Activated T-cell treated with anti-CD3 and anti-CD28 coated beads, Interleukin-2, amount 50 U/mL, for 48 hours (primary cell): ENCODE measurements around the gene TTLL10.
A peak's percentile ranks its signal among the peaks of the same experiment; 100 is the strongest.

Source experiments
- DNase-seq, 2 experiments: peaks; one replicate each; pipeline ENCODE4 v3.0.0-alpha.2; 2020

Gene TTLL10

DNA sequence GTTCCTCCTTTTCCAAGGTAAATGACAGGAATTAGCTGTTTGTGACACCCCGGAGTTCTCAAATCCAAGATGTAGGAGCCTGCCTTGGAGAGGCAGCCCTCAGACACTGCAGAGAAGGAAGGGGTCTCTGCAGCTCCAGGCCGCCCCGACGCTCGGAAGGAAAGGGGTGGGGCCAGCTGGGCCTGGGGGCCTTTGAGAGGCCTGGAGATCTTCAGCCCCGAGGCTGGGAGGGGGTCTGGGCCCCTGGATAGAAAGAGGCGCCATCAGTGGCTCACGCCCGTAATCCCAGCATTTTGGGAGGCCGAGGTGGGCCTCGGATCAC, 33.9 kb downstream of the TTLL10 start:
- no peak for DNase-seq

DNA sequence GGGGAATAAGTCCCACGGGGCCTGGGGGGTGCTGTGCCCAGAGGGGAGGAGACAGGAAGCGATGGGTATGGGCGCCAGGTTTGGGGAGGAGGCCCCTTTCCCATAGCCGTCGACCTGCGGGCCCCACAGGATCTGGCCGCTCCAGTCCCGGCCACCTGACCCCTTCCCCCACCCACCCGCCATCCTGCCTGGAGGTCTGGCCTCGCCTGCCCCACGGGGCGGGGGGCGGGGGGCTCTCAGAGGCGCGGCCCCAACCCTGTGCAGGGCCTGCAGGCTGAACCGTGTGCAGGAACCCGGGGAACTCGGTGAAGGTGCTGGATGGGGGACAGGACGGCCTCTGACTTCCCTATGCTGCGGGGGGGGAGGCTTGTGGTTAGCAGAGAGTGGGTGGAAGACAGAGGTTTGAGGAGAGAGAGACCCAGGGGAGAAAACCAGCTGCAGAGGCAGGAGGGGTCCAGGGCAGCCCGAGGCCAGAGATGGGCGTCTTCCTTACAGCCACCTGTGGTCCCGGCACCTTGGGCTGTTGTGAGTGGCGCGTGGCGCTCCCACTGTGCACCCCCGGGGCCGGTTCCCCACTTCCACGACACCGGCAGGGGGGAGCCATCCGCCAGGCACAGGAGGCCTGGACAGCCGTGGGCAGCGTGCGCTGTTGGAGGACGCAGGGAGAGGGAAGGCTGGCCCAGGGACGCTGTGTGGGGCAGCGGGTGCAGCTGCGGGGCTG, 35.2 kb downstream of the TTLL10 start:
- DNase-seq = peak; percentile 75 to 79

DNA sequence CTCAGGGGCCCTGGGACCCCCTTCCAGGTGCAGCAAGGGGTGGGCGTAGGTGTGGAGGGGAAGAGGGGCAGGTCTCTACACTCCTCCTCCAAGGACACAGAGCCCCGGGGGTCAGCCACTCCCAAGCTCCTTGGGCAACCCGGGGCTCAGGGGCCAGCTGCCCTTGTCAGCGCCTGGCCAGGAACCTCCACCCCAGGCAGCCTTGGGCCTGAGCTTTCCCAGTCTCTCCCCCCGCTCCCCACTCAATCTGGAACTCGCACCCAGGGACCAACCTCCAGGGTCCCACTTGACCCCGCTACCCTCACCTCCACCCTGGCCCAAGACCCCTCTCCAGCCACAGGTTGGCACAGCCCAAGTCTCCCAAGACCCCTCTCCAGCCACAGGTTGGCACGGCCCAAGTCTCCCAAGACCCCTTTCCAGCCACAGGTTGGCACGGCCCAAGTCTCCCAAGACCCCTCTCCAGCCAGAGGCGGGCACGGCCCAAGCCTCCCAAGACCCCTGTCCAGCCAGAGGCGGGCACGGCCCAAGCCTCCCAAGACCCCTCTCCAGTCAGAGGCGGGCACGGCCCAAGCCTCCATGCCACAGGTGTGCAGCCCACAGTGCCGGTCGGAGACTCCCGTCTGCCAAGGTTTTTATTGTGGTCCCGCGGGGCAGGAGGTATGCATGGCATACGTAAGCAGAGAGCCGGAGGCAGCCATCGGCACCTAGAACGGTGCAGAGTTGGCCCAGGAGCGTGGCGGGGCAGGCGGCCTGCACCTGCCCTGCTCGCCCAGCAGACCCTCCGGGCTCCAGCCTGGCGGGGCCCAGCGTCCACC, 37.3 kb downstream of the TTLL10 start:
- peak in 1 of 2 experiments; percentile 22 for DNase-seq

DNA sequence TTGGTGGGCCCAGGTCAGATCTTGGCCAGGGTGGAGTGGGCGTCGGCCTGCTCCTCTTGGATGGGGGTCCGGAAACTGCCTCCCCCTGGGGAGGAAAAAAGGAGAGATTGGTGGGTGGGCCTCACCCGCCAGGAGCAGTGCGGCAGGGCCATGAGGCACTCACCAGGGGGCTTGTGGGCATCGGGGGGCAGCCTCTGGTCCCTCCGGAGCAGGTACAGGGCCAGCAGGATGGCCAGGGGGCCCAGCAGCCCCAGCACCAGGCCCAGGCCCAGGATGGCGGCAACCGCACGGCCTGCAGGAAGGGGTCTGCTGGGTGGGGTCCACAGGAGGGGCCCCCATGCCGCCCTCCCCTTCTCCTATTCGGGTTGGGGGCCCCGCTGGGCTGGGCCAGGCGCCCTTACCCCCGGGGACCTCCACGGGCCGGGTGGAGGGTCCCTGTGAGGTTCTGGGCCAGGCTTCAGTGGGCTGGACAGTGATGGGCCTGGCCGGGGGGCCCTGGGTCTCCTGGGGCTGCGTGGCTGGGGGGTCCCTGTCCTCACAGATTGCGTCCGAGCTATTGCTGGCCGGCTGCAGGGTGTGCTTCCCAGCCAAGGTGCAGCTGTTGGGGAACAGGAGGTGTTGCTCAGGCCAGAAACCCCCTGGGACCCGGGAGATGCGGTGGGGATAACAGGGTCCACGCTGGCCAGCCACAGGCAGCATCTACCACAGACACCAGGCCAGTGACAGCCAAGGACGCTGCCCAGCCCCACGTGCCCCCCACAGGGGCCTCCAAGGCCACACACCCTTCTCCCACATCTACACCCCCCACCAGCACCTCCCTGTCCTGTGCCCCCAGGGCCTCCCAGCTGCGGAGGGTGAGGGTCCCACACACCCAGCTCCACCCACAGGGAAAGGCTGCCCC, 38.1 kb downstream of the TTLL10 start:
- DNase-seq = no peak

DNA sequence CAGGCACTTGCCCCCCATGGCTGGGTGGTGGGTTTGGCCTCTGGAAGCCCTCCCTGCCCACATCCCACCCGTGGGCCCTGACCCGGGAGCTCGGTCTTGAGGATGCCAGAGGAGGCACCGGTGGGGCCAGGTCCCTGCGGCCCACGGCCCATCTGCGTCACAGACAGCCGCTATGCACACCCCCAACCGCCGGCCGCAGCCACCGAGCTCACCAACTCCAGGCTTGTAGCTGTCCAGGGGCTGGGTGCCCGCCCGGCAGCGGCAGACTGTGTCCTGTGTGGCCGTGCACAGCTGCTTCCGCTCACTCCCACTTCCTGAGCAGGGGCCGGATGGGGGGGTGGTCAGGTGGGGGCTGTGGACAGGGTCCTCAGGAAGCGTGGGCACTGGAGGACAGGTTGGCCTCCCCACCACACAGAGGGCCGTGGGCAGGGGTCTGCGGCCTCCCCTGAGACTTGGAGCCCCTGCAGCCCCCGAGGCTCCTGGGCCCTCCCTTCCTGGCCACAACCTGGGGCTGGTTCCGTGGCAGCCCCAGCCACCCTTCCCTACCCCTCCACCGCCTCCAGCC, 39.2 kb downstream of the TTLL10 start:
- DNase-seq = peak; percentile 65 to 72

DNA sequence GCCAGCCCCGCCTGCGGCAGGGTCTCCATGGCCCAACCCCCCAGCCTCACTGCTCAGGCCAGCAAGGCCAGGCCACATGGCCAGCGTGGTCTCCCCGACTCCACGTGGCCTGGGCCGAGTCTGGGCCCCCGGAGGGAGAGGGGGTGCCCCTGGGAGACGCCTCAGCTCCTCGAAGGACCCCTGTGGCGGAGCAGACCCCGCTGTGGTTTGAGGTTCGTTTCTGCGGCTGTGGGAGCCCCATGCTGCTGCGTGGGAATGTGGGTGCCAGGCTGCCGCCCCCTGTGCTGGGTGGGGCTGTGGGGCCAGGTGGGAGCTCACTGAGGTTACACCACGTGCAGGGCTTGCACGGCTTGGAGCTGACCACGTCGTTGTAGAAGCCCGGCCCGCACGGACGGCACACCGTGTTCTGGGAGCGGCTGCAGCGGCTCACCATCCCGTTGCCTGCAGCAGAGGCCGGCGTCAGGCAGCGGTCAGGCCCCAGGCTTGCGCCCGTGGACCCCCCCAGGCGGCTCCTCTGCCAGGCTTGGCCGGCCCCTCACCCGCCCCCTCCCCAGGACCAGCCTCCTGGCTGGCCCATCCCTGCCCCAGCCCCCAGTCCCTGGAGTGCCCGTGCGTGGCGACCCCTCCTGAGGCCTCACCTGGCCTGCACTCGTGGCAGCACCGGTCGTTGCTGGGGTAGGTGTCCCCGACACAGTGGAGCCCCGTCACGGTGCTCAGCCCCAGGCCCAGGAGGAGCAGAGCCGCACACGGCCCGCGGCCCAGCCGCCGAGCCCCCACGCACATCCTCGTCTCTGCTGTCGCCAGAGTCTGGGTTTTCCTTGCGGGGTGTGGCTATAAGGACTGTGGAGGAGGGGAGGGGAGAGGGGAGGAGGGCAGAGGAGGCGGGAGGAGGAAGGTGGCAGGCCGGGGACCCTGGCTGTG, 39.9 kb downstream of the TTLL10 start, which contains the start of gene TNFRSF4:
TSS of gene TNFRSF4 (minus strand) at position 809 of the 921 bp plus-strand sequence. CDS start at position 783, 26 bp downstream.
- DNase-seq = peak; percentile 69

DNA sequence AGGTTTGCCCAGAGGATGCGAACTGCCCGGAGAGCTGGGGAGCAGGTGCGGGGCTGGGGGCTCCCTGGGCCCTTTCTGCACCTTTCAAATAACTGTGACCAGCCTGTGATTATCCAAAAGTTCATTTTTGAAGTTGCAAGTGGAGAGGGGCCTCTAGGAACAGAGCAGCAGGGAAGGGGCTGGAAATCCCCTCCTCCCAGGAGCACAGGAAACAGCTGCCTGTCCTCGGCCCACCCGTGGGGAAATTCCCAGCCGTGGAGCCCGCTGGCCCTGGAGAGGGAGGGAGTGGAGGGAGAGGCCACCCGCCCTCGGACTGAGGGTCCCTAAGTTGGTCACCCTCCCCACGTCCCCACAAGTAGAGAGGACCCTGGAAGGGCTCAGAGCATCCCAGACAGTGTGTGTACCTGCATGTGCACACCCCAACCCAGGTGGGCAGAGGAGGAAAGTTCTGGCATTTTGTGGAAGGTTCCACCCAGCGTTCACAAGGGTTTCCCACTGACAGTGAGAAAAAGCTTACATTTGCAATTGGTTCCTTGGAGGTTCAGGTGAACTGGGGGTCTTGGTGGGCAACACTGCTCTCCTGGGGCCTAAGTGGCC, 41.5 kb downstream of the TTLL10 start:
- DNase-seq = peak in 1 of 2 experiments; percentile 46

DNA sequence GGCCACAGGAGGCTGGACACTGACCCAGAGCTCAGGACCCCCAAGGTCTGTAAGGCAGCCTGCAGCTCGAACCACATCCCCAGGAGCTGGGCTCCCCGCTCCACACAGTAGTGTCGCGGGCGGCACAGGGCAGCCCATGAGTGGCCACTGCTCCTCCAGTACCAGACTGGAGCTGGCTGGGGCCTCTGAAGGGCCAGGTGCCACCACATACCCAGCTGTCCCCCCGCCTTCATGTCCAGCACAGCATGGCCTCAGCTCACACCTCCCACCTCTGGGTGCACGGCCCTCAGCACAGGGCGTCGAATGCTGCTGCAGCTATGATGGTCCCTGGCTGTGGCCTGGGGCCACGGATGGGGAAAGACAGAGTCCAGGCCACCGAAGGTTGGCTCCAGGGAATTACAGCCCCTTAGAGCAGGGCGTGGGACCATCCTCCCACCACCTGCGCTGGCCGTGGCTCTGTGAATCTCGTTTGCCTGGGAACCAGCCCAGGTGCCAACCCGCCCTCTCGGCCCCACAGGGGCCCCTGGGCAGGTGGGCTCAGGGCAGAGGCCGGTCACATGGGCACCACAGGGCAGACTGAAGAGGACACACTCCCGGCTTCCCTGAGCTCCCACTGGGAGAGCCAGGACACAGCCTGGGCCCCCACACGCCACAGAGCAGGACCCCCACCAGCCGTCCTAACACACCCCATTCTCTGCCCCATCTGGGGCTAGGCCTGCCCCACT, 42.4 kb downstream of the TTLL10 start:
- no peak for DNase-seq

DNA sequence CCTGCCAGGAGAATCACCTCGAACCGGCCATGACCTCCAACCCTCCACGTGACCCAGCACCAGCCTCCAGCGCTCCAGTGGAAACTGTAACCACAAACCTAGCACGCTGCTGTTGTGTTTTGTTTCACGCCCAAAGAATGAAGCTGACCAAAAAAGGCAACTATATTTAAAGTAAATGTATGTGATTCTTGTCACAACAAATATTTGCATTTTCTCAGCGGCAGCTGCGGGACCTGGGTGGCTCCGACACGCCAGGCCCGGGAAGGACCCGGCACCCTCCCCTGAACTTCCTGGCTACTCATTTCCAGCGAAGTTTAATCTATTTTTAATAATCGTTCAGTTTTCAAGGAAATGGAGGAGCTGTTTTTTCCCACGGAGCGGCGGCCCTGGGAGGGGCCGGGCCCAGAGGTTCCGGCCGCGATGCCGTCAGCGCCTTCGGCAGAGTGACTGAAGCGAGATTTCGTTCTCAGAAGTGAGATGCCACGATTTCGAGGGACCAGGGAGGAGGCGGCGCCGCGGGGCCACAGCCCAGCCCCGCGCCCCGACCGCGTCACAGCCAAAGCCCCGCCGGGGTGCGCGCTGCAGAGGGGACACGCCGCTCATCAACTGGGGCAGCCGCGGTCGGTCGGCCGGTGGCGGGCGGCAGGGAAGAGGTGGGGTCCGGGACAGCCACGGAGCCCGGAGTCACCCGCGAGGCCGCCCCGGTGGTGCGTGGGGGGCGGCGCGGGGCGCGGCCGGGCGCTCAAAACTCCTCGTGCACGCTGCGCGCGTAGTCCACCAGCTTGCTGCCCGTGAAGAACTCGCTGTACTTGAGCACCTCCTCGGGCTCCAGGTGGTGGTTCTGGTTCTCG, 43.3 kb downstream of the TTLL10 start:
- DNase-seq = peak; percentile 67 to 71

DNA sequence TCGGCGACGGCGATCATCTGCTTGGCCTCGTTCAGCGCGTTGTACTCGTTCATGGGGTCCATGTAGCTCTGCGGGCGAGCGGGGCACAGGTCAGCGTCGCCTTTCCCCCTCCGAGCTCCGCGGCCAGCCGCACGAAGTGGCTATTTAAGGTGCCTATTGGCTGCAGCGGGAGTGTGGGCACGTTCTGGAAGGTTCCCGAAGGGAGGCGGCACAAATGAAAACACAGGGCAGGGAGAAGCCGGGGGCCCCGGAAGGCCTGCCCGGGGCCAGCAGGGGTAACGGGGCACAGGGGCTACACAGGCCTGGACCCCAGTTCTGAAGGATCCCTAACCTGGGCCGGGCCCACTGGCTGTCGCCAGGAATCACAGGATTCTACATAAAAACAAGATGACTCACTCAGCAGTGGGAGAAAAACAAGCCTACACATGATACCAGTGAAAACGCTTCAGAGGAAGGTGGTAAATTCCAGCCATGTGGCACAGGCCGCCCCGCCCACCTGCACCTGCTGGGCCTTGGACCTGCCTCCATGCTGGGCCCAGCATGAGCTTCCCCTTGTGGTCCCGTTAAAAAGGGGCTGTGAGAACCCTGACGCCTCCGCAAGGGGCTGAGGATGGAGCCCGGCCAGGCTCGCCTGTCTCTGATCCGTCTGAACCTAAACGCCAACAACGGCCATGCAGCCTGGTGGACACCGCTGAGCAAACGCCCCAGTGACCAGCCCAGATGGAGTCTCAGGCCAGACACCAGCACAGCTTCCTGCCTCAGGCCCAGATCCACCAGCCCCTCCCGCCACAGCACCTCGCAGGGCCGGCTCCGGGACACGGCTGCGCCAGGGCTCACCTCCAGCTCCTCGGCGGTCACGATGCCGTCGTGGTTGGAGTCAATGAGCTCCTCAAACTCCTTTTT, 44.2 kb downstream of the TTLL10 start:
- peak; percentile 64 to 71 for DNase-seq

DNA sequence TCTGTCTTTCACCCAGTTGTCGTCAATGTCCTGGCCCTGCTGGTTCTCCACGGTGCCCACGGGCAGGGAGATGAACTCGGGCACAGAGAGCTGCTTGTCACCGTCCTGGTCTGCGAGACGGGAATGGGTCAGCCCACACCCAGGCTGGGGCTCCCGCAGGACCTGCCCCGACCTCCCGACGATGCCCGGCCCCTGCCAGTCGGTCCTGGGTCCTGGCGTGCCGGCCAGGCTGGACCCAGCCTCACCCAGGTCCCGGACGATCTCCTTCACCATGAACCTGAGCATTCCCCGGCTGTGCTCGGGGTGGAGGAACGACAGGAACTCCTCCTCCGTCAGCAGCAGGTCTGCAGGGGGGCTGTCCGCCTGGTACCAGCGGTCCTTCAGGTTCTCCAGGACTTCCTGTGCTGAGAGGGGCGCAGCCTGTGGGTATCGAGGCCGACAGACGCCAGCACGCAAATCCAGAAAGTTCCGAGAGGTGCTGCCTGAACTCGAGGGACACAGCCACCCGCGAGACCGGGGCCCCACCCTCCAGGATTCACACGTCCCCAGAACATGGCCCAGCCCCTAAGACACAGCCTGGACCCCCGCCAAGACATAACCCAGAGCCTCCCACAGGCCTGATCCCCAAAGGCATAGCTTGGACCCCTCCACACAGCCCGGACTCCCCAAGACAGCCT, 45.0 kb downstream of the TTLL10 start:
- no peak for DNase-seq

DNA sequence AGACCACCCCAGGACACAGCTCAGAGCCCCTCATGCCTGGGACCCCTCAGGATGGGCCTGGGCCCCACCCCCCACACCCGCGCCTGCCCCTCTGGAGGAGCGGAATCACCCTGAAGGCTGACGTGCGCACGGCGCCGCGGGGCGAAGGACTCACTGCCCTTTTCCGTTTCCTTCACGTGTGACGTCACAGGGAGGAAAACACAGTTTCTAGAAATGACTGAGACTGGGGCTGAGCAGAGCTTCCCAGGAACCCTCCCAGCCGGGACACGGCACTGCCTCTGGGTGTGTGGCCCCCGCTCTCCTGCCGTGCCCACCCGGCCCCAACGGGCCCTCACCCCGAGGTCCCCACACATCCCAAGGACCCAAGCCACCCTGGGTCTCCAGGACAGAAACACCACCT, 45.7 kb downstream of the TTLL10 start:
- DNase-seq = peak; percentile 64 to 72

DNA sequence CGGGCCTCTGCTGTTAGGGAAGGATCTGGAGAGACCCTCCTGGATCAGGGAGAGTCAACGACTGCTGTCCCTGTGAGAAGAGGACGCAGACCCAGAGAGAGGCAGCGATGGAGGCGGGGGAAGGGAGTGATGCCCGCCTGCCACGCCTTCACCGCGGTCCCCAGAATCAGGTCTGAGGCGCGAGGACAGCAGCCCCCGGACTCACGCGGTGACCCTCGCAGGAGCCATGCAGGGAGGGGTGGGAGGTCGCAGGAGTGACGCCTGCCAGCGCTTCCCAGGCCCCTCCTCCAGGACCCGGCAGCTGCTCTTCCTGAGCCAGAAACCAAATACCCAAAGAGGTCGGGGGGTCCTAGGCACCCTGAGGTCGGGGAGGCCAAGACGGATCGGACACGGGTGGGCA, 46.5 kb downstream of the TTLL10 start:
- DNase-seq = no peak

DNA sequence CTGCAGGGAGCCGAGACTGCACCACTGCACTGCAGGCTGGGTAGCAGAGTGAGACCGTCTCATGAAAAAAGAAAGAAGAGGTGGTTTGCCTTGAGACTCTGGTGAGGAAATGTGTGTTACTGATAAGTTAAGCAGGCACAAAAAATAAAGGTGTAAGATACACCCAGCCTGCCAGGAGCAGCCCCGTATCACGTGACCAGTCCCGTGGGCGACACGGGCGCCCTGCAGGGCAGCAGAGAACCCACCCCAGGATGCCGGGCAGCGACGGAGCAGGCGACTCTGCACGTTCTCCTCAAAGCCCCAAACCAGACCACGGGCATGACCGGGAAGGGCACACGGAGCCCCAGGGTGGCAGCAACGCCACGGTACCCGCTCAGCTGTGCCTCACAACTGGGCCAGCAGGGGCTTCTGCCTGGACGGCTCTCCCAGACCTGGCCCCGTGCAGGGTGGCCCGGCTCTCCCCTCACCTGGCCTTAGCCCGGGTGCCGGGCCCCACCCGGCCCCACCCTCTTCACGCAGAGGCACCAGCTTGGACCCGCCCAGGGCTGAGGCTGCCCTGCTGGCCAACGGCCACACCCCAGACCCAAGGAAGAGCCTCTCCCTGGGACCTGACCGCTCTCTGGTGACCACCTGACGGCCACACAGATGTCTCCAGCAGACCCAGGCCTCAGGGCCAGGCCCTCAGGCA, 48.4 kb downstream of the TTLL10 start:
- no peak for DNase-seq

DNA sequence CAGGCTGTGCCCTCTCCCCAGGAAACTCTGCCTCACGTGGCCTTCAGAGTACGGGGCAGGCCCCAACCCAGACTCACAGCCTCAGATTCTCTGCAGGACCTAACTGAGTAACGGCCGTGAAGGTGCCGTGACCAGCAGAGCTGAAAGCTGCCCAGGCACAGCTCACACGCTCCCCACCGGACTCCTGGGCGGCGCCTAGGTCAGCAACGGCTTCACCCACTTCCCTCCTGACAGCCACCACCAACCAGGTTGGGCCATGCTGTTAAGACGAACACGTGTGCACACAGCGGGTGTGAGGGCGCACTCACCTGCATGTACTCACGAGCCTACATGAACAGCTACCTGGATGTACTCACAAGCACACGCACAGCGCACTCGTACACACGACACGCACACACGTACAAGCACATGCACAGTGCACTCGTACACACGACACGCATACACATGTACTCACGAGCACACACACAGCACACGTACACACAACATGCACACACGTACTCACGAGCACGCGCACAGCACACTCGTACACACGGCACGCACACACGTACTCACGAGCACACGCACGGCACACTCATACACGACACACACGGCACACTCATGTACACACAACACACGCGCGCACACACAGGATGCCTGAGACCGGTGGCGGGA, 49.0 kb downstream of the TTLL10 start:
- no peak for DNase-seq

DNA sequence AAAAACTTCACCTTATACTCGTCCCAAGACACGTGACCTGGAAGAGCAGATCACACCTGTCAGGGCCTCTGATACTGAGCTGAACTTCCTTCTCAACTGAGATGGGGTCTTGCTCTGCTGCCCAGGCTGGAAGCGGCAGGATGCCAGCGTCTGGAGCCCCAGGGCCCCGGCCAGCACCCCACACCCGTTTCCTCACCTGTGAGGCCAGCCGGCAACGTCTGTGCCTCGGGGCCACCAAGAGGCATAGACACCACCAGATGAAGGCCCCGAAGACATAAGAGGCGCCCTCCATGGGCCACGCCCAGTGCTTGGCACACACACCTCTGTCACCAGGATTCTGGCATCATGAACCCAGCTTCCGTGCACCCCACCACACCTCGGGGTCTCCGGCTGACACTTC, 49.6 kb downstream of the TTLL10 start:
- no peak for DNase-seq

DNA sequence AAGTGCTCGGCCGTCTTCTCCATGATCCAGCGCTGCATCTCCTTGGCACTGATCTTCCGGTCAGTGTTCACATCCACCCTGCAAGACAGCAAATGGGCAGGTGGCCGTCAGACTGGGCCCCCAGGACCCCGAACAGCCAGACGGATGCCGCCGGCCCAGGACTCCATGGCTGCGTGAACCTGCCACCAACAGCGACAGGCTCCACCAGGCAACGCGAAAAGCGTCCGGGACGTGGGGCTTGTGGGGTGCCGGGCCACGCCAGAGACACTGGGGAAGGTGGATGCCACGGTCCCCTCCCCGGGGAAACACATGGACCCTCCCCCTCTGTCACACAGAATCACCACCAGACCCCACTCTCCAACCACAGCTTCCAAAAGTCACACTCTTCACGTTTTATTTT, 50.2 kb downstream of the TTLL10 start:
- no peak for DNase-seq
